GM21825 (cell line): ENCODE measurements around the gene ZDHHC16.
"Not testable (repeated sequence)": the region's sequence is repeated elsewhere in the genome, so short reads cannot be mapped to it uniquely, and the experiment has no call there.

Experiments used
- ATAC-seq: cut with Tn5 transposase; IDR thresholded peaks from one replicate; pipeline ENCODE4 v1.9.1; 2021; ENCODE audit warnings: mild to moderate bottlenecking, moderate library complexity; ENCODE audit not compliant: unreplicated experiment

The ZDHHC16 gene

GRCh38 chr10:97475936-97476594 lies 30.1 kb downstream of the ZDHHC16 start:
- ATAC-seq: no peak

- ATAC-seq: not testable (repeated sequence)
These were observed 33.4 kb downstream of the ZDHHC16 start for GRCh38 chr10:97479410-97479809.

GRCh38 chr10:97479939-97480338 lies 34.0 kb downstream of the ZDHHC16 start:
- no peak for ATAC-seq

GRCh38 chr10:97481071-97481470 lies 35.1 kb downstream of the ZDHHC16 start:
- no peak for ATAC-seq

- ATAC-seq: no peak
These were observed 36.4 kb downstream of the ZDHHC16 start for GRCh38 chr10:97482381-97482780.

- no peak for ATAC-seq
These were observed 37.5 kb downstream of the ZDHHC16 start for GRCh38 chr10:97483506-97483905.

GRCh38 chr10:97483921-97484320 lies 37.9 kb downstream of the ZDHHC16 start:
- ATAC-seq: no peak

GRCh38 chr10:97485647-97486281 lies 39.8 kb downstream of the ZDHHC16 start:
- ATAC-seq: no peak

- no peak for ATAC-seq
These were observed 44.6 kb downstream of the ZDHHC16 start for GRCh38 chr10:97490592-97490991.

- ATAC-seq: no peak
These were observed 48.2 kb downstream of the ZDHHC16 start for GRCh38 chr10:97494151-97494550.

- no peak for ATAC-seq
These were observed 49.0 kb downstream of the ZDHHC16 start for GRCh38 chr10:97494863-97495506.

GRCh38 chr10:97497572-97498075 lies 51.6 kb downstream of the ZDHHC16 start:
- peak; percentile 34 for ATAC-seq

- ATAC-seq: peak; percentile 93
These were observed 52.3 kb downstream of the ZDHHC16 start, which contains the start of gene MMS19 for GRCh38 chr10:97498076-97498840. MMS19 (minus strand) TSS chr10:97498422; CDS start chr10:97498384, 38 bp downstream.

- ATAC-seq: peak; percentile 3
These were observed 53.0 kb downstream of the ZDHHC16 start, which contains the start of gene UBTD1 for GRCh38 chr10:97498841-97499560. UBTD1 (plus strand) TSS chr10:97498924; CDS start chr10:97499204, 280 bp downstream.

GRCh38 chr10:97499561-97500296 lies 53.8 kb downstream of the ZDHHC16 start:
- ATAC-seq: no peak

GRCh38 chr10:97500297-97500575 lies 54.3 kb downstream of the ZDHHC16 start:
- no peak for ATAC-seq

- no peak for ATAC-seq
These were observed 56.9 kb downstream of the ZDHHC16 start for GRCh38 chr10:97502916-97503315.

GRCh38 chr10:97503406-97503805 lies 57.4 kb downstream of the ZDHHC16 start:
- ATAC-seq: no peak

GRCh38 chr10:97505152-97505551 lies 59.2 kb downstream of the ZDHHC16 start:
- ATAC-seq: no peak
